SK-N-MC (cell line): ENCODE measurements around the gene ATG4B.
A peak's percentile ranks its signal among the peaks of the same experiment; 100 is the strongest.
"Not testable (repeated sequence)": the region's sequence is repeated elsewhere in the genome, so short reads cannot be mapped to it uniquely, and the experiment has no call there.

Source experiments
- DNase-seq: peaks from one replicate; pipeline ENCODE4 v3.0.0-alpha.2; 2011; ENCODE audit warnings: low read depth, low spot score
- H3K27ac ChIP-seq: fragments of 200-600 bp; sonication (generic); 2 replicates; pipeline ENCODE4 v1.5.1; 2016; ENCODE audit warnings: mixed run types
- H3K36me3 ChIP-seq: fragments of 200-600 bp; sonication (generic); 2 replicates; pipeline ENCODE4 v1.6.1; 2017; ENCODE audit warnings: antibody characterized with exemption, low read length, mixed read lengths; ENCODE audit not compliant: insufficient read depth
- H3K4me3 ChIP-seq: fragments of 200-600 bp; sonication (generic); 2 replicates; pipeline ENCODE4 v1.5.1; 2016
- H3K9ac ChIP-seq: fragments of 200-600 bp; sonication (generic); 2 replicates; pipeline ENCODE4 v1.8.0; 2017; ENCODE audit warnings: mixed run types, mixed read lengths; ENCODE audit not compliant: insufficient read length
- H3K9me3 ChIP-seq: fragments of 200-600 bp; sonication (generic); 2 replicates; pipeline ENCODE4 v1.6.1; 2017; ENCODE audit warnings: low read depth, mild to moderate bottlenecking, antibody characterized with exemption, low read length, moderate library complexity, mixed read lengths
- EZH2 ChIP-seq: fragments of 200-600 bp; sonication (generic); IDR thresholded peaks from one replicate; pipeline ENCODE4 v1.6.1; 2017; ENCODE audit warnings: antibody characterized with exemption
- FOXP2 ChIP-seq: optimal IDR thresholded peaks from 2 replicates; pipeline ENCODE3; 2011; ENCODE audit warnings: mild to moderate bottlenecking, moderate library complexity; ENCODE audit not compliant: insufficient read depth; ENCODE audit errors: extremely low read length, control extremely low read depth
- POLR2AphosphoS5 ChIP-seq: IDR thresholded peaks from 2 replicates; pipeline ENCODE4 v1.6.1; 2012; ENCODE audit warnings: mild to moderate bottlenecking, low read depth, low read length, borderline replicate concordance

Gene ATG4B

DNA sequence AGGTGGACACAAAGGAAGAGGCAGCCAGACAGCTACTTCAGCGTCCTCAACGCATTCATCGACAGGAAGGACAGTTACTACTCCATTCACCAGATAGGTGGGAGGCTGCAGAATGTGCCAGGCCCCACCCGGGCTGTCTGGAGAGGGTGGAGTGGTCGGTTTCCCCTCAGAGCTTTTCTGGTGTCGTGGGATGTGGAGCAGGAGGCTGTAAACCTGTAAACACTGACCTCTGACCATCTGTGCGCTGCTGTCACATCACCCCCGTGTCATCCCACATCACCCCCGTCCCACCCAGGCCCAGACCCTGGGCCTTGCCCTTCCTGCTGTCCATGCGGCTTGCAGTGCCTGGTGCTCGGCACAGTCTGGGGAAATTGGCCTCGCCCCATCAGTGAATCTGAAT, 17.1 kb downstream of the ATG4B start:
- H3K9ac ChIP-seq: no peak overlapping the region
- H3K36me3 ChIP-seq: peaks cover 43% of the 10 kb centered on the region

DNA sequence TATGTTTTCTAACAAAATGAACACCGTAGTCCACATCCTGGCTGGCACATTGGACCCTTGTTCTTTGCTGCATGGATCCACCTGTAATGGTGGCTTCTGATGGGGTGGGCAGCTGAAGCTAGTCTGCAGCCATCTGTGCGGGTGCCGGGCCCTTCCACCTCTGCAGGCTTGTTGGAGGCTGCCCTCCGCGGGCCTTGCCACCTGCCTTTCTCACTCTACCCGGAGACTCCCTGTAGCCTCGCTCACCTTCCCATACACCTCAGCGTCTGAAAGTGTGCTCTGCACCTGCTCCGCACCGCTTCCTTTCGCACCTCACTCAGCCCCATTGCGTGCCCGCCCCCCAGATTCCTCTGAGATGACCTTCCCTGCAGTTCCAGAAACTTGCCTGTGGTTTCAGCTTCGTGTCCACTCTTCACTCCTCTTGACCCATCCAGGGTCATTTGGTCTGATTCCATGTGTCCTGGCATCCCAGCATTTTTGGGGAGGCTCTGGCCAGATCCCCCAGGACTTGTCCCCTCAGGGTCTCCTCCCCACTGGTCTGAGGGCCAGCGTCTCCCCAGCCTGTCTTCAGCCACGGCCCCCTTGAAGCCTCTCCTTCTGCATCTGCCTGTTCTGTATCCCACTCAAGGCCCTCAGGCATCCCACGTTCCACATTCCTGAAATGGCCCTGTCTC, 18.2 kb downstream of the ATG4B start:
- Histone ChIP-seq H3K27ac (no peak overlapping the region), H3K36me3 (peaks cover 51% of the 10 kb centered on the region), H3K4me3 (no peak overlapping the region), H3K9ac (no peak overlapping the region), H3K9me3 (no peaks in the 10 kb centered on the region)
- TF ChIP-seq FOXP2 (no peak), EZH2 (no peak), POLR2AphosphoS5 (no peak)
- DNase-seq: no peak

More for the DNA sequence above, 17.1 kb downstream of the ATG4B start:
- no peak for TF ChIP-seq POLR2AphosphoS5
- no peak for TF ChIP-seq EZH2
- TF ChIP-seq FOXP2: no peak
- no peak overlapping the region for H3K27ac ChIP-seq
- H3K4me3 ChIP-seq: no peak overlapping the region
- DNase-seq: no peak
- H3K9me3 ChIP-seq: no peaks in the 10 kb centered on the region

DNA sequence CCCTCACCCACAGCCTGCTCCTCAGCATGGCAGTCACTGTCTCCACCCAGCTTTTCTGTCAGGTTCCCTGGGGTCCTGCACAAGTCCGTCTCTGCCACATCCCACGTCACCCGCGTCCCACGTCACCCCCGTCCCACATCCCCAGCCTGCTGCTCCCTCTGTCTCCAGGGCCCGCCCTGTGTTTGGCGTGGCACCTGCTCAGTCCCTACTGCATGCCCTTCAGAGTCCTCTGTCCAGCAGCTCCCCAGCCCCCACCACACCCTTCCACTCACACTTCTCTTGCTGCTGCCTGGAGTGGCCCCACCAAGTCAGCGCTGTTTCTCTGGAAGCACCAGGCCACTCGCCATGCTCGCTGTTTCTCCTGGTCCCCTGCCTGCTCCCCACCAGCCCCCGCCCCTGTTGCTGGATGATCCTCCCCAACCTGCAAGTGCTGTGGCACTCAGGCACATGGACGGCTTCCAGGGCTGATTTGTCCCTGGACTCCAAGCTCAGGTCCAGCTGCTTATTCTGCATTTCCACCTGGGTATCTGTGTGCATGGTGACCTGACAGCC, 18.8 kb downstream of the ATG4B start:
- Histone ChIP-seq H3K36me3 (peaks cover 48% of the 10 kb centered on the region), H3K27ac (no peak overlapping the region), H3K9ac (no peak overlapping the region), H3K9me3 (no peaks in the 10 kb centered on the region), H3K4me3 (no peak overlapping the region)
- TF ChIP-seq FOXP2 (no peak), EZH2 (no peak), POLR2AphosphoS5 (no peak)
- no peak for DNase-seq

DNA sequence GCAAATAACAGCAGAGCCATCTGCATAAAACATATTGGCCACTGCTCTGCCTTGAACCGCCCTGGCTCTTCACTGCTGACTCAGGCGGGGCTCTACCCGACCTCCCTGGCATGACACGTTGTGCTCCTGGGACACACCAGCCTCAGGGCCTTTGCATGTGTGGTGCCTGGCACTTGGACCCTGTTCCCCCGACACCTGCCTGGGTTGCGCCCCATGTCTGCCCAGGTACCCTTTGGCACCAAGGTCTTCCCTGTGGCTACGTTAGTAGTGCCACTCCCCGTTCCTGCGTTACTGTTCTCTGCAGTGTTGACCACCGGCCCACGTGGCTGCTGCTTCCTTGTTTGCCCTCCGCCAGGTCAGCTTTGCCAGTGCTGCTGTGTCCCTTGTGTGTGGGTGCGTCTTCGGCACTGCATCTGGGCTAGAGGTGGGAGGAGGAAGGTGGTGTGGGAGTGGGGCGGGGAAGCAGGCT, 20.3 kb downstream of the ATG4B start:
- no peak for TF ChIP-seq EZH2
- no peak for TF ChIP-seq FOXP2
- no peak for TF ChIP-seq POLR2AphosphoS5
- Histone ChIP-seq H3K4me3 (no peak overlapping the region), H3K36me3 (peaks cover 36% of the 10 kb centered on the region), H3K9me3 (no peaks in the 10 kb centered on the region), H3K9ac (no peak overlapping the region), H3K27ac (no peak overlapping the region)
- no peak for DNase-seq

DNA sequence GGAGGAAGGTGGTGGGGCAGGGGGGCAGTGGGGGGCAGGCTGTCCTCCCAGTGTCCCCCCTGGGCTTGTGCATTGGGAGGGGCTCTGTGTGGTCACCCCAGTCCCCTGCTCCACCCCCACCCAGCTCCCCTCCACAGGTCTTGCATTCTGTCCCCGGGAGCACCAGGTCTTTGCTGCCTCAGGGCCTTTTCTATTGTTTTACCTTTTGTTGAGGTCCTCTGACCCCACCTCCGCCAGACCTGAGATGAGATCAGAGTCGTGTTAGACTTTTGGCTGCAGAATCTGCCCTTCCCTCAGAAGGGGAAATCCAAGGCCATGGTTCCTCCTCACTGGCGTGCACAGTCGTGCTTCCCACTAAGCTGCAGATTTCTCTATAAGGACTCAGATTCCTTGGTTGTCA, 20.8 kb downstream of the ATG4B start:
- Histone ChIP-seq H3K36me3 (peaks cover 34% of the 10 kb centered on the region), H3K9me3 (no peaks in the 10 kb centered on the region), H3K4me3 (no peak overlapping the region), H3K27ac (no peak overlapping the region), H3K9ac (no peak overlapping the region)
- TF ChIP-seq EZH2: no peak
- TF ChIP-seq FOXP2: no peak
- no peak for TF ChIP-seq POLR2AphosphoS5
- DNase-seq: no peak

DNA sequence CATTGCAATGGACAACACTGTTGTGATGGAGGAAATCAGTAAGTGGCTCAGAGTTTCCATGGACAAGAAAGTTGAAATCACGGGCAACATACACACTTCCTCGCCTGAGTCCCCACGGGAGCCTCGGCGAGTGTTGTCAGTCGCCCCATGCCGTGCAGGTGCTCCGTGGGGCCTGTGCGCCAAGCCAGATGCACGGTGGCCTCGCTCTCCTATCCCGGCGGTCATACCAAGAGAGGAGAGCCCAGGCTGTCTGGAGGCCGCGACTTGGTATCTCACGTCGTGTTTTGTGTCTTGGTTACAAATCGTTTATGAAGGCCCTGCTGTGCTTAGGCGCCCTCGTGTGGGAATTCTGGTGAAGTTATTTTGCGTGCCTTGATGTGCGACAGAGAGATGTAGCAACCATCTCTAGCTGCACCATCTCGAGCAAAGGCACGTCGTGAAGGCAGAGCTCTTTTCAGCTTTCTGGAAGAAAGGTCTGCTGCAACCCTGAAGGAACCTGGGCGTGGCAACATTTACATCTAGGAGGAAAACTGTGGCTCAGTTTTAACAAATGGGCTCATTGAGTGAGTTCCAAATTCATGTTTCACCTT, 21.8 kb downstream of the ATG4B start:
- Histone ChIP-seq H3K9me3 (no peaks in the 10 kb centered on the region), H3K27ac (no peak overlapping the region), H3K36me3 (peaks cover 34% of the 10 kb centered on the region), H3K9ac (no peak overlapping the region), H3K4me3 (no peak overlapping the region)
- TF ChIP-seq POLR2AphosphoS5 (no peak), EZH2 (no peak)
- peak; percentile 42 for DNase-seq

DNA sequence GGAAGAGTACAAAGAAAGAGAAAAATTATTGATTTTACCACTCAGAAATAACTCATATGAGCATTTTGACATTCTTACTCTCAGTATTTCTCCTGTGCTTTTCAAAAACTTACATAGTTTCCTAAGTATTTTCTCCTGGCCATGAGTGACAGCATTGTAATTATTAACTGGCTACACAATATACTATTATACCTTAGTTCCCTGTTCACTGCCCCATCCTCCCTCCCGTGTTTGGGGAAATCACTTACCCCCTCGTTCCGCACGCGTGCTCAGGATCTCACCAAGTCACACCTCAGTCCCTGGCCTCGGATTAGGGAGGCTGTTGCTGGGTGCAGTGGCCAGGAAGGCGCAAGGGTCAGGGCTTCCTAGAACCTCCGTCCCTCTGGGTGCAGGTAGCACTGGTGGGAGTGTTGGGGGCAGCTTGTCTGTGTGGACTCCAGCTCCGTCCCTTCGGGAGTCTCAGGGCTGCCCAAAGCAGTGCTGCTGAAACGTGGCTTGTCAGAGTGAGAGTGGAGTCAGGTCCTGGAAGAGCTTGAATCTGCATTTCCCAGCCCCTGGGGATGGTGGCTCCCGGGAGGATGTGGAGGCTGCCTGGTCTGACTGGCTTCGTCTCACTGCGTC, 23.2 kb downstream of the ATG4B start:
- Histone ChIP-seq H3K36me3 (peaks cover 23% of the 10 kb centered on the region), H3K9me3 (no peaks in the 10 kb centered on the region), H3K27ac (no peak overlapping the region), H3K4me3 (no peak overlapping the region), H3K9ac (no peak overlapping the region)
- TF ChIP-seq POLR2AphosphoS5: no peak
- no peak for TF ChIP-seq EZH2
- TF ChIP-seq FOXP2: no peak
- DNase-seq: no peak

DNA sequence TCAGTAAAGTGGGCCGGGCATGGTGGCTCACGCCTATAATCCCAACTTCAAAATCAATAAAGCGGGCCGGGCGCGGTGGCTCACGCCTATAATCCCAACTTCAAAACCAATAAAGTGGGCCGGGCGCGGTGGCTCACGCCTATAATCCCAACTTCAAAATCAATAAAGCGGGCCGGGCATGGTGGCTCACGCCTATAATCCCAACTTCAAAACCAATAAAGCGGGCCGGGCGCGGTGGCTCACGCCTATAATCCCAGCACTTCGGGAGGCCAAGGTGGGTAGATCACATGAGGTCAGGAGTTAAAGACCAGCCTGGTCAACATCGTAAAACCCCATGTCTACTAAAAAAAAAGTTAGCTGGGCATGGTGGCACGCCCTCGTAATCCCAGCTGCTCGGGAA, 25.2 kb downstream of the ATG4B start:
- H3K36me3 ChIP-seq: peaks cover 20% of the 10 kb centered on the region
- DNase-seq, H3K9ac ChIP-seq, H3K4me3 ChIP-seq, H3K27ac ChIP-seq, H3K9me3 ChIP-seq: not testable (repeated sequence)
